ENCODE data around the gene OSM. TPM values are rescaled to one million over a fixed set of nuclear protein-coding genes. Genes with fewer than 3 reads are reported as not detected.

The OSM gene
- polyA plus RNA-seq, 1 donor (not counting 4 experiments of a cell fraction or from before 2014, with no cell fraction given) = not detected

- Histone ChIP-seq H3K9me3 (ENCODE audit: control insufficient read depth, low read depth, low read length) (no peaks in the 10 kb centered on the region), H3K36me3 (ENCODE audit: control insufficient read depth in 2 of 2, extremely low read depth in 1 of 2, insufficient read depth in 2 of 2, low read length in 2 of 2) (peaks cover 11 to 21% of the 10 kb centered on the region in 2 experiments), H3K4me3 (ENCODE audit: control insufficient read depth in 2 of 3, extremely low read depth in 1 of 3, insufficient read depth in 2 of 3, low read depth in 1 of 3, low read length in 3 of 3) (peak overlapping the region; percentile 70 to 76 (median 71)), H2AFZ (ENCODE audit: control insufficient read depth, low read length) (peak overlapping the region; percentile 3), H4K20me1 (ENCODE audit: control insufficient read depth, extremely low read depth, insufficient read depth, low read length) (no peaks in the 10 kb centered on the region), H3K27ac (ENCODE audit: control insufficient read depth, insufficient read depth, low read length) (peak overlapping the region; percentile 41), H3K9me1 (ENCODE audit: control insufficient read depth, extremely low read depth, insufficient read depth, low read length) (no peaks in the 10 kb centered on the region), H3K27me3 (ENCODE audit: control insufficient read depth, extremely low read depth, insufficient read depth, low read length) (no peaks in the 10 kb centered on the region), H3K4me2 (ENCODE audit: control insufficient read depth, extremely low read depth, insufficient read depth, low read depth, low read length) (peak overlapping the region; percentile 72), H3K9ac (ENCODE audit: control insufficient read depth, extremely low read depth, insufficient read depth, low read length) (peak overlapping the region; percentile 63), H3K4me1 (ENCODE audit: control insufficient read depth, extremely low read depth, insufficient read depth, low read length) (peaks cover 26% of the 10 kb centered on the region), H3K79me2 (ENCODE audit: control insufficient read depth, insufficient read depth, low read length) (no peaks in the 10 kb centered on the region)
- DNase-seq (ENCODE audit: low read depth, low spot score) (no peak), FAIRE-seq (peak; percentile 68)
- TF ChIP-seq, protein P1, sequence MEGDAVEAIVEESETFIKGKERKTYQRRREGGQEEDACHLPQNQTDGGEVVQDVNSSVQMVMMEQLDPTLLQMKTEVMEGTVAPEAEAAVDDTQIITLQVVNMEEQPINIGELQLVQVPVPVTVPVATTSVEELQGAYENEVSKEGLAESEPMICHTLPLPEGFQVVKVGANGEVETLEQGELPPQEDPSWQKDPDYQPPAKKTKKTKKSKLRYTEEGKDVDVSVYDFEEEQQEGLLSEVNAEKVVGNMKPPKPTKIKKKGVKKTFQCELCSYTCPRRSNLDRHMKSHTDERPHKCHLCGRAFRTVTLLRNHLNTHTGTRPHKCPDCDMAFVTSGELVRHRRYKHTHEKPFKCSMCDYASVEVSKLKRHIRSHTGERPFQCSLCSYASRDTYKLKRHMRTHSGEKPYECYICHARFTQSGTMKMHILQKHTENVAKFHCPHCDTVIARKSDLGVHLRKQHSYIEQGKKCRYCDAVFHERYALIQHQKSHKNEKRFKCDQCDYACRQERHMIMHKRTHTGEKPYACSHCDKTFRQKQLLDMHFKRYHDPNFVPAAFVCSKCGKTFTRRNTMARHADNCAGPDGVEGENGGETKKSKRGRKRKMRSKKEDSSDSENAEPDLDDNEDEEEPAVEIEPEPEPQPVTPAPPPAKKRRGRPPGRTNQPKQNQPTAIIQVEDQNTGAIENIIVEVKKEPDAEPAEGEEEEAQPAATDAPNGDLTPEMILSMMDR (optimal IDR thresholded peaks at IDR 0.05 in 1 of 3, IDR thresholded peaks at IDR 0.05 in 1 of 3, conservative IDR thresholded peaks at IDR 0.05 in 1 of 3; ENCODE audit: extremely low read depth in 1 of 3, insufficient read depth in 2 of 3, low read length in 3 of 3) = no peak
- TF ChIP-seq EZH2 (IDR thresholded peaks at IDR 0.05; ENCODE audit: low read length) = no peak
- dilution Hi-C loops (cut with MboI; ENCODE audit: extremely low pct_ligation_motif_present, low sequenced_read_pairs) = no loop called here
These were observed 21.9 kb upstream of the OSM start for GRCh38 chr22:30288419-30289140.

DNA sequence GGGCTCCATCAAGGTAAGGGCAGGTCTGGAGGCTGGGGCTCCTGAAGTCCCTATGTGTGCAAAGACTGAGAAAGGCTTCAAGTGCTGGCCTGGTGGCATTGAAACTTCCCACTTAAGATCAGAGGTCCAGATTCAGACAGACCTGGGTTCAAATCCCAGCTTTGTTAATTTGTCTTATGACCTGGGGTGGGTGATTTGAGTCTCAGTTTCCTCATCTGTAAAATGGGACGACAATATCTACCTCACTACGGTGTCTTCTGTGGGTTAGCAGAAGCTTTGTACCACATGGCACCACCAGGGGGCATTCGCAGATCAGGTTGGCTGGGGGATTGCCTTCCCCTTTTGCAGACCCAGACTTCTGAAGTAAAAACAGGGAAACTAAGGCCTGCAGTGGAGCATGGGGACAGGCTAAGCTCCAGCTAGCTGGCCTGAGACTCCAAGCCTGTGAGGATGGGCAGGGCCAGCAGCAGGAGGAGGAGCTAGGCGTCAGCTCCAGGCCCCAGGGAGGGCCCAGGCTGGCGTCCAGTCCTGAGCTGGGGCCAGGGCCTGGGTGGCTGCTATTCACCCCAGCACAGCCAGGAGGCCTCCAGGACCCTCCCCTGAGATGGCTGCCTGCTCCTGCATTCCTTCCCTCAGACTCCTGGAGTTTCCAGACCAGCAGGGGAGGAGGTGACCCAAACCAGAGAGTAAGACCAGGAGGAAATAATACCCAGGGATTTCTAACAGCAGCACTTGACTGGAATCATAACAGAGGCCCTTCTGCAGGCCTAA is 21.2 kb upstream of the OSM start:
- Histone ChIP-seq H3K9ac (ENCODE audit: control insufficient read depth, extremely low read depth, insufficient read depth, low read length) (no peak overlapping the region), H3K9me3 (ENCODE audit: control insufficient read depth, low read depth, low read length) (no peaks in the 10 kb centered on the region), H4K20me1 (ENCODE audit: control insufficient read depth, extremely low read depth, insufficient read depth, low read length) (no peaks in the 10 kb centered on the region), H3K27me3 (ENCODE audit: control insufficient read depth, extremely low read depth, insufficient read depth, low read length) (no peaks in the 10 kb centered on the region), H3K36me3 (ENCODE audit: control insufficient read depth in 2 of 2, extremely low read depth in 1 of 2, insufficient read depth in 2 of 2, low read length in 2 of 2) (peaks cover 6 to 14% of the 10 kb centered on the region in 2 experiments), H2AFZ (ENCODE audit: control insufficient read depth, low read length) (no peak overlapping the region), H3K79me2 (ENCODE audit: control insufficient read depth, insufficient read depth, low read length) (no peaks in the 10 kb centered on the region), H3K27ac (ENCODE audit: control insufficient read depth, insufficient read depth, low read length) (no peak overlapping the region), H3K4me3 (ENCODE audit: control insufficient read depth in 2 of 3, extremely low read depth in 1 of 3, insufficient read depth in 2 of 3, low read depth in 1 of 3, low read length in 3 of 3) (peak overlapping the region in 1 of 3 experiments; percentile 4), H3K9me1 (ENCODE audit: control insufficient read depth, extremely low read depth, insufficient read depth, low read length) (no peaks in the 10 kb centered on the region), H3K4me2 (ENCODE audit: control insufficient read depth, extremely low read depth, insufficient read depth, low read depth, low read length) (no peak overlapping the region), H3K4me1 (ENCODE audit: control insufficient read depth, extremely low read depth, insufficient read depth, low read length) (peaks cover 26% of the 10 kb centered on the region)
- DNase-seq (ENCODE audit: low read depth, low spot score) (peak; percentile 84), FAIRE-seq (peak; percentile 88)
- dilution Hi-C loops (cut with MboI; ENCODE audit: extremely low pct_ligation_motif_present, low sequenced_read_pairs) = no loop called here
- TF ChIP-seq, protein P1 (optimal IDR thresholded peaks at IDR 0.05 in 1 of 3, IDR thresholded peaks at IDR 0.05 in 1 of 3, conservative IDR thresholded peaks at IDR 0.05 in 1 of 3; ENCODE audit: extremely low read depth in 1 of 3, insufficient read depth in 2 of 3, low read length in 3 of 3) = peak; percentile 77 to 88 (median 83)
- TF ChIP-seq EZH2 (IDR thresholded peaks at IDR 0.05; ENCODE audit: low read length) = no peak
